Lower leg skin (tissue), 4 donors: Measurements from ENCODE around the gene ZNHIT2. TPM values are rescaled to one million over a fixed set of nuclear protein-coding genes. Genes with fewer than 3 reads are reported as not detected.

ENCODE experiments used
- DNase-seq, 2 donors: peaks; one replicate each; pipeline ENCODE4 v3.0.0-alpha.2; 2019; ENCODE audit warnings: low spot score in 2 of 2
- H3K4me3 ChIP-seq: fragments of 200-600 bp; sonication (generic); 2 replicates; pipeline ENCODE4 v1.5.1; 2017; ENCODE audit warnings: mild to moderate bottlenecking, low read depth; ENCODE audit not compliant: poor library complexity, severe bottlenecking
- CTCF ChIP-seq, 3 donors: fragments of 450-650 bp; IDR thresholded peaks; one replicate each; pipeline ENCODE4 v1.5.1; 2016; ENCODE audit warnings: antibody characterized with exemption in 3 of 3, mild to moderate bottlenecking in 3 of 3, moderate library complexity in 2 of 3
- POLR2A ChIP-seq, 2 donors: fragments of 450-650 bp; IDR thresholded peaks; one replicate each; pipeline ENCODE4 v1.6.1; 2016 to 2017; ENCODE audit warnings: antibody characterized with exemption in 2 of 2, mild to moderate bottlenecking in 1 of 2, moderate library complexity in 1 of 2
- WGBS, 2 donors: methylation state at CpG; one replicate each; pipeline ENCODE4 v1.1.5; 2018; 5-methylcytosine and 5-hydroxymethylcytosine counted together
- intact Hi-C: fragments of 100-400 bp; cut with DNase I; formaldehyde crosslinking; loops from one replicate; pipeline ENCODE4 v1.15.0; 2023; ENCODE audit warnings: low total_unique reads
- total RNA-seq, 4 donors: library from RNA; depleted of rRNA; stranded (reverse); fragments of >200 nt; gene quantifications; one replicate each; pipeline ENCODE4 v1.1.0, GENCODE V29; 2016

The ZNHIT2 gene
- total RNA-seq, 4 donors from 2014 or later: 10.7 to 24.9 (median 17.7) TPM

- TF ChIP-seq CTCF (IDR thresholded peaks at IDR 0.05): no peak
- TF ChIP-seq POLR2A (IDR thresholded peaks at IDR 0.05): no peak
- H3K4me3 ChIP-seq: no peak overlapping the region
- WGBS, 2 donors: 73 to 87% methylated on average over 22 of the region's 22 CpGs
- intact Hi-C loops: no loop called here
- DNase-seq: no peak
Measured at GRCh38 chr11:65095427-65095826, 22.1 kb downstream of the ZNHIT2 start.

- TF ChIP-seq CTCF (IDR thresholded peaks at IDR 0.05) (no peak), POLR2A (IDR thresholded peaks at IDR 0.05) (no peak)
- intact Hi-C loops: no loop called here
- H3K4me3 ChIP-seq: no peak overlapping the region
- WGBS, 2 donors: 90% methylated on average over 4 of the region's 4 CpGs
- no peak for DNase-seq
Measured at GRCh38 chr11:65090628-65091027, 26.9 kb downstream of the ZNHIT2 start.

- intact Hi-C loops: loop anchor here (10.0 kb wide), 1 partner anchor 75 kb away; the partner anchor contains the start of gene ARL2
- no peak for DNase-seq
- H3K4me3 ChIP-seq: no peak overlapping the region
- WGBS, 2 donors: 86 to 87% methylated on average over 4 of the region's 4 CpGs
- TF ChIP-seq POLR2A (IDR thresholded peaks at IDR 0.05): no peak
- no peak for TF ChIP-seq CTCF (IDR thresholded peaks at IDR 0.05)
Measured at GRCh38 chr11:65089621-65090020, 27.9 kb downstream of the ZNHIT2 start.

- TF ChIP-seq CTCF (IDR thresholded peaks at IDR 0.05) (no peak), POLR2A (IDR thresholded peaks at IDR 0.05) (no peak)
- intact Hi-C loops: loop anchor here (10.0 kb wide), 1 partner anchor 73 kb away; the partner anchor contains the start of gene ARL2
- 92% methylated on average over 10 to 15 of the region's 15 CpGs for WGBS, 2 donors
- no peak for DNase-seq
- no peak overlapping the region for H3K4me3 ChIP-seq
Measured at GRCh38 chr11:65087827-65088226, 29.7 kb downstream of the ZNHIT2 start.

GRCh38 chr11:65087216-65087615 is 30.3 kb downstream of the ZNHIT2 start:
- intact Hi-C loops: loop anchor here (10.0 kb wide), 1 partner anchor 72 kb away; the partner anchor contains the start of gene ARL2
- no peak for DNase-seq
- no peak overlapping the region for H3K4me3 ChIP-seq
- TF ChIP-seq CTCF (IDR thresholded peaks at IDR 0.05): no peak
- TF ChIP-seq POLR2A (IDR thresholded peaks at IDR 0.05): no peak
- 91 to 94% methylated on average over 11 of the region's 11 CpGs for WGBS, 2 donors

- no peak overlapping the region for H3K4me3 ChIP-seq
- no peak for DNase-seq
- intact Hi-C loops: loop anchor here (10.0 kb wide), 1 partner anchor 72 kb away; the partner anchor contains the start of gene ARL2
- TF ChIP-seq CTCF (IDR thresholded peaks at IDR 0.05): no peak
- no peak for TF ChIP-seq POLR2A (IDR thresholded peaks at IDR 0.05)
- 84 to 90% methylated on average over 7 to 9 of the region's 9 CpGs for WGBS, 2 donors
Measured at GRCh38 chr11:65086809-65087208, 30.7 kb downstream of the ZNHIT2 start.
